B cell (primary cell): ENCODE data around the gene ICAM3. TPM values are rescaled to one million over a fixed set of nuclear protein-coding genes. Genes with fewer than 3 reads are reported as not detected.

Experiments
- ATAC-seq: fragments of 200-7000 bp; cut with Tn5 transposase; one replicate; pipeline ENCODE4 v1.10.0; 2021; ENCODE audit warnings: low read depth, mild to moderate bottlenecking, moderate number of reproducible peaks, moderate library complexity
- CTCF ChIA-PET: fragments of 350-600 bp; sonication (Branson Sonifier 250); formaldehyde crosslinking; loops from one replicate; lab custom pipeline; 2021; ENCODE audit warnings: antibody characterized with exemption, inconsistent platforms; lab: Charles Lee
- POLR2A ChIA-PET: fragments of 350-600 bp; sonication (Branson Sonifier 250); formaldehyde crosslinking; loops from one replicate; lab custom pipeline; 2021; ENCODE audit warnings: antibody characterized with exemption; lab: Charles Lee
- DNase-seq: peaks from one replicate; pipeline ENCODE4 v3.0.0; 2013
- H2AFZ ChIP-seq: 2 replicates; pipeline ENCODE4 v1.6.1; 2012; ENCODE audit warnings: mild to moderate bottlenecking, low read depth, low read length; ENCODE audit not compliant: insufficient read depth, poor library complexity, severe bottlenecking
- H3K27ac ChIP-seq, 2 donors: 1 replicate in 1 of 2; 2 replicates in 1 of 2; pipeline ENCODE4 v1.5.1; 2012 to 2013; ENCODE audit warnings: low read length in 2 of 2, mild to moderate bottlenecking in 2 of 2, moderate library complexity in 1 of 2
- H3K27me3 ChIP-seq, 4 experiments: fragments of 200-600 bp in 1 of 4; sonication (generic) in 1 of 4; replicated peaks in 1 of 4; 1 replicate in 2 of 4; 2 replicates in 2 of 4; pipeline versions ENCODE4 v1.6.1 to v1.7.0; 2013 to 2016; ENCODE audit warnings: low read length in 3 of 4, mild to moderate bottlenecking in 2 of 4, mixed read lengths in 1 of 4, moderate library complexity in 1 of 4; ENCODE audit not compliant: insufficient read depth in 4 of 4, control insufficient read depth in 3 of 4; ENCODE audit errors: control extremely low read depth in 1 of 4
- H3K36me3 ChIP-seq, 2 experiments: replicated peaks in 1 of 2; 1 replicate in 1 of 2; 2 replicates in 1 of 2; pipeline versions ENCODE4 v1.6.1 to v1.7.1; 2013; ENCODE audit warnings: low read length in 1 of 2; ENCODE audit not compliant: insufficient read depth in 2 of 2, control insufficient read depth in 1 of 2; ENCODE audit errors: control extremely low read depth in 1 of 2, extremely low read depth in 1 of 2
- H3K4me1 ChIP-seq, 2 donors: fragments of 200-600 bp in 1 of 2; sonication (generic) in 1 of 2; 1 replicate in 1 of 2; 2 replicates in 1 of 2; pipeline versions ENCODE4 v1.5.1 to v1.6.1; 2013 to 2017; ENCODE audit warnings: low read length in 2 of 2; ENCODE audit not compliant: control insufficient read depth in 2 of 2, insufficient read depth in 2 of 2
- H3K4me2 ChIP-seq: replicated peaks from 2 replicates; pipeline ENCODE3; 2012; ENCODE audit warnings: mild to moderate bottlenecking, low read depth, low read length; ENCODE audit not compliant: poor library complexity, severe bottlenecking
- H3K4me3 ChIP-seq, 5 experiments: fragments of 200-600 bp in 1 of 5; sonication (generic) in 1 of 5; 1 replicate in 3 of 5; 2 replicates in 2 of 5; pipeline versions ENCODE4 v1.5.1 to v1.7.0; 2011 to 2016; ENCODE audit warnings: low read length in 4 of 5, mild to moderate bottlenecking in 4 of 5, low read depth in 2 of 5, control low read depth in 1 of 5, moderate library complexity in 1 of 5; ENCODE audit not compliant: insufficient read depth in 1 of 5; ENCODE audit errors: control extremely low read depth in 1 of 5, extremely low read depth in 1 of 5
- H3K79me2 ChIP-seq: fragments of 200-600 bp; sonication (generic); one replicate; pipeline ENCODE4 v1.6.0; 2016; ENCODE audit warnings: low read length; ENCODE audit not compliant: control insufficient read depth, insufficient read depth
- H3K9ac ChIP-seq: fragments of 200-600 bp; sonication (generic); 2 replicates; pipeline ENCODE4 v1.6.1; 2017; ENCODE audit warnings: mild to moderate bottlenecking, low read length, moderate library complexity
- H3K9me3 ChIP-seq, 3 donors: one replicate each; pipeline versions ENCODE4 v1.6.1 to v1.7.1; 2013; ENCODE audit warnings: low read length in 2 of 3; ENCODE audit not compliant: control insufficient read depth in 2 of 3, insufficient read depth in 1 of 3; ENCODE audit errors: control extremely low read depth in 1 of 3
- H4K20me1 ChIP-seq: 2 replicates; pipeline ENCODE4 v1.6.0; 2012; ENCODE audit warnings: mild to moderate bottlenecking, low read length; ENCODE audit not compliant: insufficient read depth, control insufficient read depth, poor library complexity, severe bottlenecking
- H3K27ac Mint-ChIP-seq: one replicate; pipeline ENCODE4 v1.8.0; 2021; ENCODE audit warnings: mixed read lengths
- H3K27me3 Mint-ChIP-seq: one replicate; pipeline ENCODE4 v1.8.0; 2021; ENCODE audit warnings: mixed read lengths
- H3K4me1 Mint-ChIP-seq: one replicate; pipeline ENCODE4 v1.8.0; 2021; ENCODE audit warnings: mixed read lengths
- H3K4me3 Mint-ChIP-seq: one replicate; pipeline ENCODE4 v1.8.0; 2021; ENCODE audit warnings: mixed read lengths
- H3K9me3 Mint-ChIP-seq: one replicate; pipeline ENCODE4 v1.8.0; 2022; ENCODE audit warnings: mixed read lengths; ENCODE audit not compliant: insufficient read depth
- EZH2 ChIP-seq: IDR thresholded peaks from 2 replicates; pipeline ENCODE4 v1.6.1; 2012; ENCODE audit warnings: borderline replicate concordance, low read depth, mild to moderate bottlenecking, moderate library complexity, low read length; ENCODE audit not compliant: insufficient read depth, poor library complexity, severe bottlenecking
- WGBS: methylation state at CpG from one replicate; pipeline ENCODE4 v1.1.5; 2013; ENCODE audit warnings: missing lambda C conversion rate; ENCODE audit not compliant: insufficient coverage; 5-methylcytosine and 5-hydroxymethylcytosine counted together
- intact Hi-C: fragments of 100-400 bp; cut with micrococcal nuclease; formaldehyde crosslinking; loops from one replicate; pipeline ENCODE4 v1.10.0; 2022
- polyA plus RNA-seq: library from polyadenylated mRNA; depleted of rRNA; stranded (reverse); fragments of >200 nt; gene quantifications from 2 replicates; pipeline ENCODE4 v1.2.3, GENCODE V29; 2012
- total RNA-seq, 2 donors: library from RNA; stranded (reverse); fragments of 120-200 nt in 1 of 2; gene quantifications; 1 replicate in 1 of 2; 2 replicates in 1 of 2; pipeline versions ENCODE4 v1.2.3 to v1.2.4, GENCODE V29; 2013 to 2022
- TF ChIP-seq, protein P1 (sequence below): fragments of 200-600 bp; IDR thresholded peaks from one replicate; pipeline ENCODE4 v1.8.0; 2022; ENCODE audit warnings: antibody characterized with exemption, mild to moderate bottlenecking

Gene ICAM3
- total and polyA plus RNA-seq, 2 donors (not counting 1 experiment from before 2014, with no cell fraction given) = 119 to 223 TPM

DNA sequence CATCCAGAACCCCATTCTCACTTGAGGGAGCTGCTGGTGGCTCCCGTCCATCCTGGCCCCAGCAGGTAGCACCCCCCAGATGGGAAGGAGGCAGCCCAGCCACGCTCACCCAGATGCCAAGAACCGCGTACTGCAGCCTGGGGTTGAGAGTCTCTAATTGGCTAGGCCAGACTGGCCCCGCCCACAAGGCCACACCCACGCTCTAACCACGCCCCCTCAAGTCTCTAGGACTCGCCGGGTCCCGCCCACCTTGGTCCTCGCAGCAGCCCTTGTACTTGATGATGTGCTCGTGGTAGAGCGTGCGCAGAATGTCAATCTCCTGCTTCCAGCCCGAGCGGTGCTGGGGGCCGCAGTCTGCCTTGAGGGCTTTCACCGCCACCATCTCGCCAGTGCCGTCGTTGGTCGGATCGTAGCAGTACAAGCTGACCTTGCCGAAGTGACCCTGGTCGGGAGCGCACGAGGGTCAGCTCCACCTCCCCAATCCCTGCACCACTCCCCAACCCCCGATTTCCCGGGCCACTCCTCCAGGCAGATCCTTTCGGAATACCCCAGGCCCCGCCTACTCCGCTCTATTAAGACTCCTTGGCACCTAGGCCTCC is 14.5 kb upstream of the ICAM3 start:
- H3K9me3 Mint-ChIP-seq = no peaks in the 10 kb centered on the region
- TF ChIP-seq, protein P1, sequence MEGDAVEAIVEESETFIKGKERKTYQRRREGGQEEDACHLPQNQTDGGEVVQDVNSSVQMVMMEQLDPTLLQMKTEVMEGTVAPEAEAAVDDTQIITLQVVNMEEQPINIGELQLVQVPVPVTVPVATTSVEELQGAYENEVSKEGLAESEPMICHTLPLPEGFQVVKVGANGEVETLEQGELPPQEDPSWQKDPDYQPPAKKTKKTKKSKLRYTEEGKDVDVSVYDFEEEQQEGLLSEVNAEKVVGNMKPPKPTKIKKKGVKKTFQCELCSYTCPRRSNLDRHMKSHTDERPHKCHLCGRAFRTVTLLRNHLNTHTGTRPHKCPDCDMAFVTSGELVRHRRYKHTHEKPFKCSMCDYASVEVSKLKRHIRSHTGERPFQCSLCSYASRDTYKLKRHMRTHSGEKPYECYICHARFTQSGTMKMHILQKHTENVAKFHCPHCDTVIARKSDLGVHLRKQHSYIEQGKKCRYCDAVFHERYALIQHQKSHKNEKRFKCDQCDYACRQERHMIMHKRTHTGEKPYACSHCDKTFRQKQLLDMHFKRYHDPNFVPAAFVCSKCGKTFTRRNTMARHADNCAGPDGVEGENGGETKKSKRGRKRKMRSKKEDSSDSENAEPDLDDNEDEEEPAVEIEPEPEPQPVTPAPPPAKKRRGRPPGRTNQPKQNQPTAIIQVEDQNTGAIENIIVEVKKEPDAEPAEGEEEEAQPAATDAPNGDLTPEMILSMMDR = no peak
- TF ChIP-seq EZH2 = no peak
- H3K79me2 ChIP-seq = no peaks in the 10 kb centered on the region
- ATAC-seq (peak; percentile 36), DNase-seq (peak; percentile 44)
- H3K27ac Mint-ChIP-seq = no peak overlapping the region
- no peak overlapping the region for H3K4me2 ChIP-seq
- no peak overlapping the region for H3K27ac ChIP-seq
- no peaks in the 10 kb centered on the region for H4K20me1 ChIP-seq
- H2AFZ ChIP-seq = no peak overlapping the region
- H3K9ac ChIP-seq = no peak overlapping the region
- no peaks in the 10 kb centered on the region for H3K27me3 Mint-ChIP-seq
- CTCF ChIA-PET = no interaction called here
- no peaks in the 10 kb centered on the region for H3K4me1 ChIP-seq
- intact Hi-C loops = no loop called here
- 98% methylated on average over 32 of the region's 32 CpGs for WGBS
- H3K4me1 Mint-ChIP-seq = no peaks in the 10 kb centered on the region
- peaks cover 0 to 52% of the 10 kb centered on the region in 2 experiments for H3K36me3 ChIP-seq
- no peak overlapping the region for H3K4me3 Mint-ChIP-seq
- no peak overlapping the region for H3K4me3 ChIP-seq
- H3K9me3 ChIP-seq = peaks cover 0 to 9% (median 0%) of the 10 kb centered on the region in 3 donors
- H3K27me3 ChIP-seq = no peaks in the 10 kb centered on the region
- POLR2A ChIA-PET = no interaction called here

DNA sequence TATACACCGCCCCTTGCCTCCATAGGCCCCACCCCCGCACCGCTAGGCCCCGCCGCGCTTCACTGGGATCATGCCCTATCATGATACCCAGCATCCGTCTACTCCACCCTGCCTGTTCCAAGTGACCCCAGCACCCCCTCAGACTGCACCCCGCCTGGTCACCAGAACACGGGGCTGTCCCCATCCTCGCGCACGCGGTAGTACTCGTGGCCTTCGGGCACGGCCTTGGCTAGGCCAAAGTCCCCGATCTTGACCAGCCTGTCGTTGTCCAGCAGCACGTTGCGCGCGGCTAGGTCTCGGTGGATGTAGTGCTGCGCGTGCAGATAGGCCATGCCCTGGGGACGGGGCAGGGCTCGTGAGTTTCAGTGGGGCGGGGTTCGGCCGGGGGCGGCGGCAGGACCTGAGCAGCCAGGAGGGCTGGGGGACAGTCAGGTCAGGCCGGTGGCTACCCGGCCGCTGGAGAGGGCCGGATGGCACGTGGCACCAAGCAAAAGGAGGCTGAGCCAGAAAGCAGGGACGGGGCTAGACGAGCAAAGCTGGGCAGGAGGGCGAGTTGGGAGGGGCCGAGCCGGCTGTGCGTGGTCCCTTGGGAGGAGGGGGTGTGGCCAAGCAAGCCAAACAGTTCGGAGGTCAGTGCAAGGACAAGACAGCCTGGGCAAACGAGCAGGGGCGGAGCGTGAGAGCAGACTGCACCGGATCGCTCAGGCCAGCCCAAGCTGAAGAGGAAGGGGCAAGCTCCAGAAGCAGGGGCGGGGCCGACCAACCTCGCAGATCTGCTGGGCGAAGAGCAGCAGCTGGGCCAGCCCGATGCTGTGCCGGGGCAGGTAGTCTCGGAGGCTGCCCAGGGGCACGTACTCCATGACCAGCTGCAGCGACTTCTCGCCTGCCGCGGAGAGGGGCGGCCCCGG is 13.6 kb upstream of the ICAM3 start:
- DNase-seq = no peak
- H3K36me3 ChIP-seq = peaks cover 0 to 46% of the 10 kb centered on the region in 2 experiments
- H3K27me3 ChIP-seq = no peaks in the 10 kb centered on the region
- no peaks in the 10 kb centered on the region for H3K27me3 Mint-ChIP-seq
- H3K4me1 ChIP-seq = no peaks in the 10 kb centered on the region
- ChIA-PET POLR2A (no interaction called here), CTCF (no interaction called here)
- TF ChIP-seq EZH2 = no peak
- TF ChIP-seq, protein P1 = no peak
- 97% methylated on average over 63 of the region's 63 CpGs for WGBS
- no peaks in the 10 kb centered on the region for H3K4me1 Mint-ChIP-seq
- H3K4me2 ChIP-seq = no peak overlapping the region
- H3K4me3 Mint-ChIP-seq = no peak overlapping the region
- H3K9me3 ChIP-seq = peaks cover 0 to 9% (median 0%) of the 10 kb centered on the region in 3 donors
- no peak overlapping the region for H3K27ac Mint-ChIP-seq
- no peak overlapping the region for H3K4me3 ChIP-seq
- intact Hi-C loops = no loop called here
- no peak overlapping the region for H3K9ac ChIP-seq
- H3K9me3 Mint-ChIP-seq = no peaks in the 10 kb centered on the region
- H2AFZ ChIP-seq = no peak overlapping the region
- ATAC-seq = no peak
- no peak overlapping the region for H3K27ac ChIP-seq
- no peaks in the 10 kb centered on the region for H3K79me2 ChIP-seq
- no peaks in the 10 kb centered on the region for H4K20me1 ChIP-seq
